Measurements from ENCODE around the gene ADGRL1. TPM values are rescaled to one million over a fixed set of nuclear protein-coding genes. Genes with fewer than 3 reads are reported as not detected.

The ADGRL1 gene
- total and polyA plus RNA-seq, 9 of the 15 experiments (the other 6 are each of a cell fraction or from before 2014, with no cell fraction given) = 0.14 to 37.0 (median 8.6) TPM

DNA sequence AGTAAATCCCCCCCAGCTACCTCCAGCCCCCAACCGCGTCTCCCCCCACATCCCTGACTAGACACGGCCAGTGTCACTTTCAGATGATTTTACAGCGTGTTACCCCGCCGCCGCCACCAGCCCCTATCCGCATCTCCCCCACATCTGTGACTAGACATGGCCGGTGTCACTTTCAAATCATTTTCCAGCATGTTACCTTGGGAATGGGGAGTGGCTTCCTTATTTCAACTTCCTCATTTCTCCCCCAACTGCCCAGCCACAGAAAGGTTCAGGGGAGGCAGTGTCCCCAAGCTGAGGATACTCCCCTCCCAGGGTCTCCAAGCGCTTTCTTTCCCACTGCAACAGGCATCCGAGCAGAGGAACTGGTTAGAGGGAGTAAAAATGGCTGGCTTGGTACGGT is 18.4 kb downstream of the ADGRL1 start:
- BruUV-seq (replicated peaks) = no TSS peak
- Histone ChIP-seq H4K20me1 (replicated peaks; ENCODE audit: control insufficient read depth, insufficient read depth, low read length) (no peaks in the 10 kb centered on the region; the same call in 1 of the 2 replicates), H3K9ac (ENCODE audit: insufficient read depth in 1 of 2, low read depth in 2 of 2, low read length in 2 of 2) (peak overlapping the region in 1 of 2 experiments; percentile 80; a peak in 1 of 4 replicates), H3K9me1 (ENCODE audit: control insufficient read depth, insufficient read depth, low read length) (peaks cover 3% of the 10 kb centered on the region), H3K4me3 (0 out of 2 replicates have a peak overlapping the region, but pooled peaks have one; percentile 4), H3K79me2 (ENCODE audit: control insufficient read depth, insufficient read depth, low read length) (no peaks in the 10 kb centered on the region; the same call in 2 of the 3 replicates), H3K27ac (ENCODE audit: extremely low read depth, low read depth, low read length) (peak overlapping the region; percentile 50; the same call in 1 of the 3 replicates), H3K4me1 (replicated peaks in 1 of 2; ENCODE audit: control insufficient read depth in 2 of 2, insufficient read depth in 2 of 2, low read length in 2 of 2) (peaks cover 5 to 19% of the 10 kb centered on the region in 2 experiments; a peak in 4 of 5 replicates), H2AFZ (ENCODE audit: low read depth, low read length) (peak overlapping the region; percentile 66), H3K36me3 (ENCODE audit: control insufficient read depth, insufficient read depth, low read length) (no peaks in the 10 kb centered on the region), H3K9me3 (replicated peaks; ENCODE audit: control insufficient read depth, insufficient read depth, low read depth, low read length) (no peaks in the 10 kb centered on the region), H3K27me3 (ENCODE audit: control insufficient read depth in 2 of 2, insufficient read depth in 2 of 2, low read length in 2 of 2) (no peaks in the 10 kb centered on the region), H3K4me2 (ENCODE audit: insufficient read depth, low read length) (peak overlapping the region; percentile 39; the same call in 1 of the 2 replicates)
- WGBS (ENCODE audit: insufficient coverage, low coverage, missing lambda C conversion rate) = 3% methylated on average over 12 of the region's 12 CpGs
- FAIRE-seq (peak; percentile 86), ATAC-seq (peak; percentile 74), DNase-seq (ENCODE audit: extremely low read depth in 1 of 4, low spot score in 3 of 4) (peak; percentile 22 to 53 (median 30))
- POLR2A ChIA-PET = no interaction called here
- intact Hi-C loops (cut with micrococcal nuclease) = no loop called here
- in situ Hi-C loops (cut with MboI) = no loop called here
- CTCF ChIA-PET (ENCODE audit: low intra/inter-chr PET ratio) = no interaction called here
- TF ChIP-seq KLF16 (IDR thresholded peaks at IDR 0.05) (0 out of 2 replicates have a peak, but pooled peaks have one; percentile 45), ZBTB7A (IDR thresholded peaks at IDR 0.05; ENCODE audit: borderline replicate concordance, control insufficient read depth, low read depth, low read length) (peak; percentile 69; the same call in 1 of the 2 replicates), SPI1 (IDR thresholded peaks at IDR 0.05; ENCODE audit: borderline replicate concordance, low read depth, low read length) (peak; percentile 95), ILK (tag; IDR thresholded peaks at IDR 0.05; ENCODE audit: borderline replicate concordance, low read depth) (no peak), ZNF133 (CRISPR knock-in tag; IDR thresholded peaks at IDR 0.05) (no peak), CBX1 (IDR thresholded peaks at IDR 0.05; ENCODE audit: low read depth) (no peak), ESRRA (IDR thresholded peaks at IDR 0.05; ENCODE audit: borderline replicate concordance, low read depth) (peak; percentile 35; the same call in 1 of the 2 replicates), GABPB1 (CRISPR knock-in tag; IDR thresholded peaks at IDR 0.05) (no peak), FUS (optimal IDR thresholded peaks at IDR 0.05; ENCODE audit: low read depth, low read length) (no peak), RCOR1 (IDR thresholded peaks at IDR 0.05; ENCODE audit: borderline replicate concordance in 1 of 2, low read depth in 2 of 2, low read length in 2 of 2) (0 out of 4 replicates have a peak, but pooled peaks of 1 of the 2 experiments have one; percentile 21), ZNF23 (CRISPR knock-in tag; IDR thresholded peaks at IDR 0.05) (no peak), PHTF2 (CRISPR knock-in tag; IDR thresholded peaks at IDR 0.05) (no peak), ZNF584 (CRISPR knock-in tag; IDR thresholded peaks at IDR 0.05; ENCODE audit: low read depth) (no peak), XRCC4 (IDR thresholded peaks at IDR 0.05; ENCODE audit: extremely low read depth, insufficient read depth, insufficient read length) (no peak)
- TF ChIP-seq, protein P1, sequence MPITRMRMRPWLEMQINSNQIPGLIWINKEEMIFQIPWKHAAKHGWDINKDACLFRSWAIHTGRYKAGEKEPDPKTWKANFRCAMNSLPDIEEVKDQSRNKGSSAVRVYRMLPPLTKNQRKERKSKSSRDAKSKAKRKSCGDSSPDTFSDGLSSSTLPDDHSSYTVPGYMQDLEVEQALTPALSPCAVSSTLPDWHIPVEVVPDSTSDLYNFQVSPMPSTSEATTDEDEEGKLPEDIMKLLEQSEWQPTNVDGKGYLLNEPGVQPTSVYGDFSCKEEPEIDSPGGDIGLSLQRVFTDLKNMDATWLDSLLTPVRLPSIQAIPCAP (CRISPR knock-in tag; IDR thresholded peaks at IDR 0.05; ENCODE audit: borderline replicate concordance) = no peak
- TF ChIP-seq, protein P2, sequence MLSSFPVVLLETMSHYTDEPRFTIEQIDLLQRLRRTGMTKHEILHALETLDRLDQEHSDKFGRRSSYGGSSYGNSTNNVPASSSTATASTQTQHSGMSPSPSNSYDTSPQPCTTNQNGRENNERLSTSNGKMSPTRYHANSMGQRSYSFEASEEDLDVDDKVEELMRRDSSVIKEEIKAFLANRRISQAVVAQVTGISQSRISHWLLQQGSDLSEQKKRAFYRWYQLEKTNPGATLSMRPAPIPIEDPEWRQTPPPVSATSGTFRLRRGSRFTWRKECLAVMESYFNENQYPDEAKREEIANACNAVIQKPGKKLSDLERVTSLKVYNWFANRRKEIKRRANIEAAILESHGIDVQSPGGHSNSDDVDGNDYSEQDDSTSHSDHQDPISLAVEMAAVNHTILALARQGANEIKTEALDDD (IDR thresholded peaks at IDR 0.05) = peak; percentile 40; the same call in 1 of the 2 replicates
- TF ChIP-seq, protein P3, sequence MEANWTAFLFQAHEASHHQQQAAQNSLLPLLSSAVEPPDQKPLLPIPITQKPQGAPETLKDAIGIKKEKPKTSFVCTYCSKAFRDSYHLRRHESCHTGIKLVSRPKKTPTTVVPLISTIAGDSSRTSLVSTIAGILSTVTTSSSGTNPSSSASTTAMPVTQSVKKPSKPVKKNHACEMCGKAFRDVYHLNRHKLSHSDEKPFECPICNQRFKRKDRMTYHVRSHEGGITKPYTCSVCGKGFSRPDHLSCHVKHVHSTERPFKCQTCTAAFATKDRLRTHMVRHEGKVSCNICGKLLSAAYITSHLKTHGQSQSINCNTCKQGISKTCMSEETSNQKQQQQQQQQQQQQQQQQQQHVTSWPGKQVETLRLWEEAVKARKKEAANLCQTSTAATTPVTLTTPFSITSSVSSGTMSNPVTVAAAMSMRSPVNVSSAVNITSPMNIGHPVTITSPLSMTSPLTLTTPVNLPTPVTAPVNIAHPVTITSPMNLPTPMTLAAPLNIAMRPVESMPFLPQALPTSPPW (CRISPR knock-in tag; IDR thresholded peaks at IDR 0.05) = peak; percentile 11; the same call in 1 of the 2 replicates
- TF ChIP-seq, protein P4, sequence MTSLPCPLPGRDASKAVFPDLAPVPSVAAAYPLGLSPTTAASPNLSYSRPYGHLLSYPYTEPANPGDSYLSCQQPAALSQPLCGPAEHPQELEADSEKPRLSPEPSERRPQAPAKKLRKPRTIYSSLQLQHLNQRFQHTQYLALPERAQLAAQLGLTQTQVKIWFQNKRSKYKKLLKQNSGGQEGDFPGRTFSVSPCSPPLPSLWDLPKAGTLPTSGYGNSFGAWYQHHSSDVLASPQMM (CRISPR knock-in tag; IDR thresholded peaks at IDR 0.05) = no peak
